ENCODE data around the gene RPH3AL. TPM values are rescaled to one million over a fixed set of nuclear protein-coding genes. Genes with fewer than 3 reads are reported as not detected.
"Not testable (repeated sequence)": the region's sequence is repeated elsewhere in the genome, so short reads cannot be mapped to it uniquely, and the experiment has no call there.

Gene RPH3AL
- total RNA-seq, 2 experiments from 2014 or later = 1.6 to 2.2 TPM

GRCh38 chr17:204427-205147 lies 148.0 kb downstream of the RPH3AL start:
- CTCF ChIA-PET = interaction anchor here (0.6 kb wide), 1 partner anchor 75 kb away, joined by 3 read pairs; no protein-coding TSS in a partner anchor
- Mint-ChIP-seq H3K27ac (no peak overlapping the region), H3K4me1 (ENCODE audit: low read depth) (no peaks in the 10 kb centered on the region), H3K27me3 (ENCODE audit: low read depth) (peaks cover 20% of the 10 kb centered on the region), H3K9me3 (no peaks in the 10 kb centered on the region), H3K4me3 (no peak overlapping the region), H3K36me3 (ENCODE audit: low read depth) (no peaks in the 10 kb centered on the region)
- no peak for DNase-seq
- intact Hi-C loops (cut with micrococcal nuclease) = no loop called here

- Mint-ChIP-seq H3K9me3 (no peaks in the 10 kb centered on the region), H3K36me3 (ENCODE audit: low read depth) (no peaks in the 10 kb centered on the region), H3K4me1 (ENCODE audit: low read depth) (no peaks in the 10 kb centered on the region), H3K4me3 (no peak overlapping the region), H3K27me3 (ENCODE audit: low read depth) (peaks cover 17% of the 10 kb centered on the region), H3K27ac (no peak overlapping the region)
- no peak for DNase-seq
- intact Hi-C loops (cut with micrococcal nuclease) = no loop called here
- CTCF ChIA-PET = no interaction called here
Observed at GRCh38 chr17:202501-202951, 150.1 kb downstream of the RPH3AL start.

GRCh38 chr17:201736-202135 lies 150.9 kb downstream of the RPH3AL start:
- H3K4me1 Mint-ChIP-seq (ENCODE audit: low read depth); H3K9me3 Mint-ChIP-seq; DNase-seq; CTCF ChIA-PET; H3K27ac Mint-ChIP-seq; H3K36me3 Mint-ChIP-seq (ENCODE audit: low read depth); H3K4me3 Mint-ChIP-seq; intact Hi-C loops (cut with micrococcal nuclease): not testable (repeated sequence)
- peaks cover 16% of the 10 kb centered on the region for H3K27me3 Mint-ChIP-seq (ENCODE audit: low read depth)

GRCh38 chr17:201257-201656 lies 151.3 kb downstream of the RPH3AL start:
- DNase-seq; H3K4me3 Mint-ChIP-seq; H3K36me3 Mint-ChIP-seq (ENCODE audit: low read depth); intact Hi-C loops (cut with micrococcal nuclease); CTCF ChIA-PET; H3K9me3 Mint-ChIP-seq; H3K27ac Mint-ChIP-seq; H3K4me1 Mint-ChIP-seq (ENCODE audit: low read depth): not testable (repeated sequence)
- peaks cover 16% of the 10 kb centered on the region for H3K27me3 Mint-ChIP-seq (ENCODE audit: low read depth)

GRCh38 chr17:200586-200985 lies 152.0 kb downstream of the RPH3AL start:
- no peaks in the 10 kb centered on the region for H3K36me3 Mint-ChIP-seq (ENCODE audit: low read depth)
- intact Hi-C loops (cut with micrococcal nuclease) = no loop called here
- H3K27me3 Mint-ChIP-seq (ENCODE audit: low read depth) = peaks cover 16% of the 10 kb centered on the region
- H3K9me3 Mint-ChIP-seq = no peaks in the 10 kb centered on the region
- H3K4me3 Mint-ChIP-seq = no peak overlapping the region
- no peak for DNase-seq
- H3K27ac Mint-ChIP-seq = no peak overlapping the region
- H3K4me1 Mint-ChIP-seq (ENCODE audit: low read depth) = no peaks in the 10 kb centered on the region
- CTCF ChIA-PET = no interaction called here

GRCh38 chr17:199806-200545 lies 152.6 kb downstream of the RPH3AL start:
- H3K36me3 Mint-ChIP-seq (ENCODE audit: low read depth) = no peaks in the 10 kb centered on the region
- H3K4me1 Mint-ChIP-seq (ENCODE audit: low read depth) = no peaks in the 10 kb centered on the region
- H3K9me3 Mint-ChIP-seq = no peaks in the 10 kb centered on the region
- H3K27me3 Mint-ChIP-seq (ENCODE audit: low read depth) = peaks cover 16% of the 10 kb centered on the region
- no peak overlapping the region for H3K27ac Mint-ChIP-seq
- intact Hi-C loops (cut with micrococcal nuclease) = no loop called here
- DNase-seq = no peak
- CTCF ChIA-PET = interaction anchor here (0.6 kb wide), 1 partner anchor 17 kb away, joined by 3 read pairs; no protein-coding TSS in a partner anchor
- H3K4me3 Mint-ChIP-seq = no peak overlapping the region

- Mint-ChIP-seq H3K27me3 (ENCODE audit: low read depth) (peaks cover 16% of the 10 kb centered on the region), H3K4me3 (no peak overlapping the region)
- CTCF ChIA-PET = interaction anchor here (0.6 kb wide), 1 partner anchor 16 kb away, joined by 3 read pairs; no protein-coding TSS in a partner anchor
Observed at GRCh38 chr17:199191-199604, 153.4 kb downstream of the RPH3AL start.

GRCh38 chr17:198225-198624 lies 154.4 kb downstream of the RPH3AL start:
- H3K4me1 Mint-ChIP-seq (ENCODE audit: low read depth); intact Hi-C loops (cut with micrococcal nuclease); H3K9me3 Mint-ChIP-seq; H3K36me3 Mint-ChIP-seq (ENCODE audit: low read depth); DNase-seq; H3K4me3 Mint-ChIP-seq; CTCF ChIA-PET; H3K27ac Mint-ChIP-seq: not testable (repeated sequence)
- peaks cover 16% of the 10 kb centered on the region for H3K27me3 Mint-ChIP-seq (ENCODE audit: low read depth)

More at GRCh38 chr17:199191-199604, 153.4 kb downstream of the RPH3AL start:
- intact Hi-C loops (cut with micrococcal nuclease) = no loop called here
- no peak for DNase-seq
- no peak overlapping the region for H3K27ac Mint-ChIP-seq
- no peaks in the 10 kb centered on the region for H3K4me1 Mint-ChIP-seq (ENCODE audit: low read depth)
- no peaks in the 10 kb centered on the region for H3K36me3 Mint-ChIP-seq (ENCODE audit: low read depth)
- H3K9me3 Mint-ChIP-seq = no peaks in the 10 kb centered on the region

- CTCF ChIA-PET = interaction anchor here (0.6 kb wide), 1 partner anchor 52 kb away, joined by 3 read pairs; no protein-coding TSS in a partner anchor
- DNase-seq = no peak
- Mint-ChIP-seq H3K36me3 (ENCODE audit: low read depth) (no peaks in the 10 kb centered on the region), H3K27me3 (ENCODE audit: low read depth) (peaks cover 16% of the 10 kb centered on the region), H3K27ac (no peak overlapping the region), H3K4me1 (ENCODE audit: low read depth) (no peaks in the 10 kb centered on the region), H3K9me3 (no peaks in the 10 kb centered on the region), H3K4me3 (no peak overlapping the region)
- intact Hi-C loops (cut with micrococcal nuclease) = no loop called here
Observed at GRCh38 chr17:197352-197751, 155.3 kb downstream of the RPH3AL start.

GRCh38 chr17:194828-195602 lies 157.6 kb downstream of the RPH3AL start:
- H3K27me3 Mint-ChIP-seq (ENCODE audit: low read depth) = peaks cover 10% of the 10 kb centered on the region
- H3K4me3 Mint-ChIP-seq = no peak overlapping the region
- DNase-seq = no peak
- no peaks in the 10 kb centered on the region for H3K36me3 Mint-ChIP-seq (ENCODE audit: low read depth)
- CTCF ChIA-PET = no interaction called here
- no peaks in the 10 kb centered on the region for H3K4me1 Mint-ChIP-seq (ENCODE audit: low read depth)
- intact Hi-C loops (cut with micrococcal nuclease) = no loop called here
- no peaks in the 10 kb centered on the region for H3K9me3 Mint-ChIP-seq
- H3K27ac Mint-ChIP-seq = no peak overlapping the region

GRCh38 chr17:193841-194806 lies 158.5 kb downstream of the RPH3AL start:
- H3K9me3 Mint-ChIP-seq = no peaks in the 10 kb centered on the region
- H3K4me1 Mint-ChIP-seq (ENCODE audit: low read depth) = peaks cover 4% of the 10 kb centered on the region
- H3K27ac Mint-ChIP-seq = no peak overlapping the region
- CTCF ChIA-PET = interaction anchor here (0.6 kb wide), 1 partner anchor 506 kb away, joined by 3 read pairs; no protein-coding TSS in a partner anchor
- DNase-seq = no peak
- intact Hi-C loops (cut with micrococcal nuclease) = no loop called here
- no peak overlapping the region for H3K4me3 Mint-ChIP-seq
- peaks cover 6% of the 10 kb centered on the region for H3K27me3 Mint-ChIP-seq (ENCODE audit: low read depth)
- no peaks in the 10 kb centered on the region for H3K36me3 Mint-ChIP-seq (ENCODE audit: low read depth)
